ENCODE results near the gene MRPL10. TPM values are rescaled to one million over a fixed set of nuclear protein-coding genes. Genes with fewer than 3 reads are reported as not detected.
A peak's percentile ranks its signal among the peaks of the same experiment; 100 is the strongest.

MRPL10 gene
- total and polyA plus RNA-seq, 2 experiments from 2014 or later, result 50.2 to 74.7 TPM

DNA sequence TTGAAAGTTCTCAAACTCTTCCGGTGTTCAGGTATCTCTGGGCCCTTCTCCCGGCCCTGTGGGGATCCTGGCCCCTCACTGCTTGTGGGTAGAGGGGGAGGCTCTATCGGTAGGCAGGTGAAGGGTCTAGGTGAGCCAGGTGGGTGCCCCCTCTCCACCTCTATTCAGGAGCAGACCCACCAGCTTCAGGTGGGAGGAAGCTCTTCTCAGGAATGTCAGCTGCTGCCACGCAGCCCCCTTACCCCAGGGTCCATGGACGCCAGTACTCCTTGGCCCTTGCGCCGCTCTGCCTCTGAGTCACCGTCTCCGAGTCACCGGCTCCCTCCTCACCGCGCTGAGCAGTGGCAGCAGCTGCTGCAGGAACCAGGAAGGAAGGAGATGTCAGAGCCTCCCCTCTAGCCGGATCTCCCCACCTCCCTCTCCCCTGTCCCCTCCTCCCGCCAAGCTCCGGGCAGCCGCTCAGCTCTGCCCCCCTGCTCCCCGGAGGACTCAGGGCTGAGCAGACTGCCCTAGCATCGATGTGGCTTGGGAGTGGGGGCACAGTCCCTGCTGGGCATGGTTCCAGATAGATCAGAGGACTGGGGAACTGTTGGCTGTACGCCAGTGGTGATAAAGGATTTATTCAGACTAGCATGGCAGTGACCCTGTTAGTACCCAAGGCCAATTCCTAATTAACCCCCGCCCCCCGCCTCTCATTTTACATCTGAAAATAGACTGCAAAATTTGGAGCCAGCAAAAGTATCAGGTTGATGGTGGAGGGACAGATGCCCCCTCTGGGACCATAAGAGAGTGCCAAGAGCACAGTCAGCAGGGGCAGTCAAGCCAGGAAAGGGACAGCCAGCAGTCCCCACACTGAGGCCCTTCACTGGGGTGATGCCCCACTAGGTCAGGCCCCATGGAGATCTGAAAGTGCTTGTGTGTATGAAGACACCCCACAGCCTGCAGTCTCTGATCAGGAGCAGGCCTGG, 9.6 kb downstream of the MRPL10 start, which contains the start of gene OSBPL7:
Gene OSBPL7 (minus strand): TSS at position 371 of the 968 bp plus-strand sequence. CDS start 1,516 bp downstream, outside the sequence.
- peaks cover 6% of the 10 kb centered on the region; the same call in 1 of the 2 replicates for H3K36me3 ChIP-seq (ENCODE audit: insufficient read depth)

DNA sequence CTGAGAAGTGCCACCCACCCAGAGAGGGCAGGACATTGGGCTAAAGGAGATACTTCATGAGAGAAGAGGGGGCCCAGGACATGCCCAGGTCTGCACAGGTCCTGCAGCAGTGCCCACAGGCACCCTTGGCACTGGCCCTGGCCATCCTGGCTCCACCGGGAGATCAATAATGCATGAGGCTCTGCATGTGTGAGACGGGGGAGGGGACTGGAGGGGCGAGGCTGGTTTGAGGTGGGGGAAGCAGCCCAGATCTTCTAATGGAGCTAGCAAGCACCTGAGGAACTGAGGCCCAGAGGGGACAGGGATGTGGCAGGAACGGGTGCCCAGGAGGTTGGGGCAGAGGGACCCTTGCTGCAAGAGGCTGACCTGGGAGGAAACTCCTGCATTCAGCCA, 10.3 kb downstream of the MRPL10 start:
- peaks cover 16% of the 10 kb centered on the region for H3K4me1 Mint-ChIP-seq
- H3K9me2 ChIP-seq (ENCODE audit: insufficient read depth), result no peaks in the 10 kb centered on the region
- peak overlapping the region; percentile 86 for H3K4me3 ChIP-seq
- peaks cover 8% of the 10 kb centered on the region for H3K27me3 Mint-ChIP-seq (ENCODE audit: insufficient read depth, low read depth, poor library complexity)
- ATAC-seq (peak; percentile 7), DNase-seq (ENCODE audit: low spot score) (no peak)
- no peaks in the 10 kb centered on the region for H4K20me1 ChIP-seq (replicated peaks; ENCODE audit: insufficient read depth)
- peak overlapping the region; percentile 98 for H3K4me3 Mint-ChIP-seq
- H3F3A ChIP-seq (replicated peaks; ENCODE audit: low read depth), result no peaks in the 10 kb centered on the region
- no peaks in the 10 kb centered on the region; the same call in 1 of the 2 replicates for H3K36me3 ChIP-seq (ENCODE audit: insufficient read depth)
- no peak overlapping the region for H3K27ac ChIP-seq (ENCODE audit: low read depth)
- peak overlapping the region; percentile 96 for H2AFZ ChIP-seq
- H3K79me2 ChIP-seq (replicated peaks; ENCODE audit: insufficient read depth), result no peaks in the 10 kb centered on the region
- H3K36me3 Mint-ChIP-seq (ENCODE audit: low read depth), result peaks cover 20% of the 10 kb centered on the region
- H3K4me1 ChIP-seq (ENCODE audit: insufficient read depth), result peaks cover 14% of the 10 kb centered on the region; the same call in 1 of the 2 replicates
- H3K27me3 ChIP-seq (ENCODE audit: insufficient read depth), result no peaks in the 10 kb centered on the region
- H3K9me3 Mint-ChIP-seq, result no peaks in the 10 kb centered on the region
- peak overlapping the region; percentile 94 for H3K4me2 ChIP-seq
- H3K27ac Mint-ChIP-seq, result no peak overlapping the region
- TF ChIP-seq, protein P1, sequence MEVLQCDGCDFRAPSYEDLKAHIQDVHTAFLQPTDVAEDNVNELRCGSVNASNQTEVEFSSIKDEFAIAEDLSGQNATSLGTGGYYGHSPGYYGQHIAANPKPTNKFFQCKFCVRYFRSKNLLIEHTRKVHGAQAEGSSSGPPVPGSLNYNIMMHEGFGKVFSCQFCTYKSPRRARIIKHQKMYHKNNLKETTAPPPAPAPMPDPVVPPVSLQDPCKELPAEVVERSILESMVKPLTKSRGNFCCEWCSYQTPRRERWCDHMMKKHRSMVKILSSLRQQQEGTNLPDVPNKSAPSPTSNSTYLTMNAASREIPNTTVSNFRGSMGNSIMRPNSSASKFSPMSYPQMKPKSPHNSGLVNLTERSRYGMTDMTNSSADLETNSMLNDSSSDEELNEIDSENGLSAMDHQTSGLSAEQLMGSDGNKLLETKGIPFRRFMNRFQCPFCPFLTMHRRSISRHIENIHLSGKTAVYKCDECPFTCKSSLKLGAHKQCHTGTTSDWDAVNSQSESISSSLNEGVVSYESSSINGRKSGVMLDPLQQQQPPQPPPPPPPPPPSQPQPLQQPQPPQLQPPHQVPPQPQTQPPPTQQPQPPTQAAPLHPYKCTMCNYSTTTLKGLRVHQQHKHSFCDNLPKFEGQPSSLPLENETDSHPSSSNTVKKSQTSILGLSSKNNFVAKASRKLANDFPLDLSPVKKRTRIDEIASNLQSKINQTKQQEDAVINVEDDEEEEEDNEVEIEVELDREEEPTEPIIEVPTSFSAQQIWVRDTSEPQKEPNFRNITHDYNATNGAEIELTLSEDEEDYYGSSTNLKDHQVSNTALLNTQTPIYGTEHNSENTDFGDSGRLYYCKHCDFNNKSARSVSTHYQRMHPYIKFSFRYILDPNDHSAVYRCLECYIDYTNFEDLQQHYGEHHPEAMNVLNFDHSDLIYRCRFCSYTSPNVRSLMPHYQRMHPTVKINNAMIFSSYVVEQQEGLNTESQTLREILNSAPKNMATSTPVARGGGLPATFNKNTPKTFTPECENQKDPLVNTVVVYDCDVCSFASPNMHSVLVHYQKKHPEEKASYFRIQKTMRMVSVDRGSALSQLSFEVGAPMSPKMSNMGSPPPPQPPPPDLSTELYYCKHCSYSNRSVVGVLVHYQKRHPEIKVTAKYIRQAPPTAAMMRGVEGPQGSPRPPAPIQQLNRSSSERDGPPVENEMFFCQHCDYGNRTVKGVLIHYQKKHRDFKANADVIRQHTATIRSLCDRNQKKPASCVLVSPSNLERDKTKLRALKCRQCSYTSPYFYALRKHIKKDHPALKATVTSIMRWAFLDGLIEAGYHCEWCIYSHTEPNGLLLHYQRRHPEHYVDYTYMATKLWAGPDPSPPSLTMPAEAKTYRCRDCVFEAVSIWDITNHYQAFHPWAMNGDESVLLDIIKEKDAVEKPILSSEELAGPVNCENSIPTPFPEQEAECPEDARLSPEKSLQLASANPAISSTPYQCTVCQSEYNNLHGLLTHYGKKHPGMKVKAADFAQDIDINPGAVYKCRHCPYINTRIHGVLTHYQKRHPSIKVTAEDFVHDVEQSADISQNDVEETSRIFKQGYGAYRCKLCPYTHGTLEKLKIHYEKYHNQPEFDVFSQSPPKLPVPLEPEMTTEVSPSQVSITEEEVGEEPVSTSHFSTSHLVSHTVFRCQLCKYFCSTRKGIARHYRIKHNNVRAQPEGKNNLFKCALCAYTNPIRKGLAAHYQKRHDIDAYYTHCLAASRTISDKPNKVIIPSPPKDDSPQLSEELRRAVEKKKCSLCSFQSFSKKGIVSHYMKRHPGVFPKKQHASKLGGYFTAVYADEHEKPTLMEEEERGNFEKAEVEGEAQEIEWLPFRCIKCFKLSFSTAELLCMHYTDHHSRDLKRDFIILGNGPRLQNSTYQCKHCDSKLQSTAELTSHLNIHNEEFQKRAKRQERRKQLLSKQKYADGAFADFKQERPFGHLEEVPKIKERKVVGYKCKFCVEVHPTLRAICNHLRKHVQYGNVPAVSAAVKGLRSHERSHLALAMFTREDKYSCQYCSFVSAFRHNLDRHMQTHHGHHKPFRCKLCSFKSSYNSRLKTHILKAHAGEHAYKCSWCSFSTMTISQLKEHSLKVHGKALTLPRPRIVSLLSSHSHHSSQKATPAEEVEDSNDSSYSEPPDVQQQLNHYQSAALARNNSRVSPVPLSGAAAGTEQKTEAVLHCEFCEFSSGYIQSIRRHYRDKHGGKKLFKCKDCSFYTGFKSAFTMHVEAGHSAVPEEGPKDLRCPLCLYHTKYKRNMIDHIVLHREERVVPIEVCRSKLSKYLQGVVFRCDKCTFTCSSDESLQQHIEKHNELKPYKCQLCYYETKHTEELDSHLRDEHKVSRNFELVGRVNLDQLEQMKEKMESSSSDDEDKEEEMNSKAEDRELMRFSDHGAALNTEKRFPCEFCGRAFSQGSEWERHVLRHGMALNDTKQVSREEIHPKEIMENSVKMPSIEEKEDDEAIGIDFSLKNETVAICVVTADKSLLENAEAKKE (CRISPR knock-in tag; IDR thresholded peaks at IDR 0.05), result no peak
- TF ChIP-seq JUNB (IDR thresholded peaks at IDR 0.05; ENCODE audit: unreplicated experiment), result no peak

More for the DNA sequence above, 9.6 kb downstream of the MRPL10 start, which contains the start of gene OSBPL7:
- no peaks in the 10 kb centered on the region for H3K9me3 Mint-ChIP-seq
- H3K4me3 Mint-ChIP-seq, result peak within 1 kb of the TSS; percentile 98
- Histone ChIP-seq H3K27ac (ENCODE audit: low read depth) (no peak within 1 kb of the TSS), H2AFZ (peak within 1 kb of the TSS; percentile 96), H4K20me1 (replicated peaks; ENCODE audit: insufficient read depth) (no peaks in the 10 kb centered on the region), H3K27me3 (ENCODE audit: insufficient read depth) (no peaks in the 10 kb centered on the region), H3K4me1 (ENCODE audit: insufficient read depth) (peaks cover 14% of the 10 kb centered on the region; the same call in 1 of the 2 replicates), H3K4me3 (peak within 1 kb of the TSS; percentile 86), H3F3A (replicated peaks; ENCODE audit: low read depth) (no peaks in the 10 kb centered on the region), H3K4me2 (peak within 1 kb of the TSS; percentile 94), H3K9me2 (ENCODE audit: insufficient read depth) (no peaks in the 10 kb centered on the region), H3K79me2 (replicated peaks; ENCODE audit: insufficient read depth) (no peaks in the 10 kb centered on the region)
- peaks cover 16% of the 10 kb centered on the region for H3K4me1 Mint-ChIP-seq
- no peak within 1 kb of the TSS for H3K27ac Mint-ChIP-seq
- ATAC-seq (peak; percentile 98), DNase-seq (ENCODE audit: low spot score) (peak; percentile 83)
- TF ChIP-seq CREB1 (CRISPR knock-in tag; IDR thresholded peaks at IDR 0.05; ENCODE audit: low read depth) (no peak), POLR2AphosphoS5 (IDR thresholded peaks at IDR 0.05; ENCODE audit: low read depth) (peak; percentile 53)
- TF ChIP-seq, protein P2, sequence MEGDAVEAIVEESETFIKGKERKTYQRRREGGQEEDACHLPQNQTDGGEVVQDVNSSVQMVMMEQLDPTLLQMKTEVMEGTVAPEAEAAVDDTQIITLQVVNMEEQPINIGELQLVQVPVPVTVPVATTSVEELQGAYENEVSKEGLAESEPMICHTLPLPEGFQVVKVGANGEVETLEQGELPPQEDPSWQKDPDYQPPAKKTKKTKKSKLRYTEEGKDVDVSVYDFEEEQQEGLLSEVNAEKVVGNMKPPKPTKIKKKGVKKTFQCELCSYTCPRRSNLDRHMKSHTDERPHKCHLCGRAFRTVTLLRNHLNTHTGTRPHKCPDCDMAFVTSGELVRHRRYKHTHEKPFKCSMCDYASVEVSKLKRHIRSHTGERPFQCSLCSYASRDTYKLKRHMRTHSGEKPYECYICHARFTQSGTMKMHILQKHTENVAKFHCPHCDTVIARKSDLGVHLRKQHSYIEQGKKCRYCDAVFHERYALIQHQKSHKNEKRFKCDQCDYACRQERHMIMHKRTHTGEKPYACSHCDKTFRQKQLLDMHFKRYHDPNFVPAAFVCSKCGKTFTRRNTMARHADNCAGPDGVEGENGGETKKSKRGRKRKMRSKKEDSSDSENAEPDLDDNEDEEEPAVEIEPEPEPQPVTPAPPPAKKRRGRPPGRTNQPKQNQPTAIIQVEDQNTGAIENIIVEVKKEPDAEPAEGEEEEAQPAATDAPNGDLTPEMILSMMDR (conservative IDR thresholded peaks at IDR 0.05; ENCODE audit: low read depth in 2 of 2), result peak; percentile 35 to 84; a peak in 3 of 4 replicates
- TF ChIP-seq, protein P3, sequence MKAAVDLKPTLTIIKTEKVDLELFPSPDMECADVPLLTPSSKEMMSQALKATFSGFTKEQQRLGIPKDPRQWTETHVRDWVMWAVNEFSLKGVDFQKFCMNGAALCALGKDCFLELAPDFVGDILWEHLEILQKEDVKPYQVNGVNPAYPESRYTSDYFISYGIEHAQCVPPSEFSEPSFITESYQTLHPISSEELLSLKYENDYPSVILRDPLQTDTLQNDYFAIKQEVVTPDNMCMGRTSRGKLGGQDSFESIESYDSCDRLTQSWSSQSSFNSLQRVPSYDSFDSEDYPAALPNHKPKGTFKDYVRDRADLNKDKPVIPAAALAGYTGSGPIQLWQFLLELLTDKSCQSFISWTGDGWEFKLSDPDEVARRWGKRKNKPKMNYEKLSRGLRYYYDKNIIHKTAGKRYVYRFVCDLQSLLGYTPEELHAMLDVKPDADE (IDR thresholded peaks at IDR 0.05), result no peak
- H3K27me3 Mint-ChIP-seq (ENCODE audit: insufficient read depth, low read depth, poor library complexity), result peaks cover 8% of the 10 kb centered on the region
- peaks cover 27% of the 10 kb centered on the region for H3K36me3 Mint-ChIP-seq (ENCODE audit: low read depth)

Data from GM23338 (cell line).